Panc1 (cell line): Measurements from ENCODE around the gene SLC5A2.
"Not testable (repeated sequence)": the region's sequence is repeated elsewhere in the genome, so short reads cannot be mapped to it uniquely, and the experiment has no call there.

ENCODE experiments used
- CTCF ChIP-seq: fragments of 450-650 bp; IDR thresholded peaks from 2 replicates; pipeline ENCODE4 v1.5.1; 2017; ENCODE audit warnings: mild to moderate bottlenecking
- POLR2AphosphoS5 ChIP-seq: IDR thresholded peaks from 2 replicates; pipeline ENCODE4 v1.6.1; 2012; ENCODE audit warnings: mild to moderate bottlenecking, low read depth, low read length, moderate library complexity
- REST ChIP-seq, 2 experiments: IDR thresholded peaks; 2 replicates each; pipeline ENCODE4 v1.6.1; 2011 to 2012; ENCODE audit warnings: low read depth in 2 of 2, control low read depth in 1 of 2, low read length in 1 of 2, mild to moderate bottlenecking in 1 of 2, moderate library complexity in 1 of 2; ENCODE audit not compliant: insufficient read depth in 1 of 2

- TF ChIP-seq CTCF; POLR2AphosphoS5; REST (IDR thresholded peaks at IDR 0.05; ENCODE audit: insufficient read depth in 1 of 2, low read depth in 2 of 2, low read length in 1 of 2): not testable (repeated sequence)
Measured at GRCh38 chr16:31538243-31538598, 55.3 kb downstream of the SLC5A2 start.
